T-helper 2 cell (primary cell): Measurements from ENCODE around the gene GLRA2.

Experiments
- DNase-seq, 5 experiments: peaks; one replicate each; pipeline versions ENCODE4 v3.0.0 to v3.0.0-alpha.2; 2012 to 2022

GLRA2 gene

DNA sequence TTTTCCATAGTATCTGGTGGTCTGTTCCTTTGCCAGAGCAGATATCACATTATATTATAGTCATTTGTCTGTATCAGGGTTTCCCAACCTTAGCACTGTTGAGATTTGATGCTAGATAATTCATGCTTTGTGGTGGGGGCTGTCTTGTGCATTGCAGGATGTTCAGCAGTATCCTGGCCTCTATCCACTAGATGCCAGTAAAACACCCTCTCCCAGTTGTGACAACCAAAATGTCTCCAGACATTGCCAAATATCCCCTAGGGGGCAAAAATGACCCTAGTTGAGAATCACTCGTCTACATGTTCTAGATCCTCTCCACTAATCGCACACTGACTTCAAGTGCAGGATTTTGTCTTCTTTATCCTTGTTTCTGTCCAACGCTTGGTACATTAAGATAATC is 182.8 kb downstream of the GLRA2 start:
- no peak for DNase-seq

GRCh38 chrX:14717949-14718348 is 188.6 kb downstream of the GLRA2 start:
- no peak for DNase-seq

- no peak for DNase-seq
These were observed 189.1 kb downstream of the GLRA2 start for GRCh38 chrX:14718403-14718802.

- no peak for DNase-seq
These were observed 199.7 kb downstream of the GLRA2 start for GRCh38 chrX:14729058-14729457.

DNA sequence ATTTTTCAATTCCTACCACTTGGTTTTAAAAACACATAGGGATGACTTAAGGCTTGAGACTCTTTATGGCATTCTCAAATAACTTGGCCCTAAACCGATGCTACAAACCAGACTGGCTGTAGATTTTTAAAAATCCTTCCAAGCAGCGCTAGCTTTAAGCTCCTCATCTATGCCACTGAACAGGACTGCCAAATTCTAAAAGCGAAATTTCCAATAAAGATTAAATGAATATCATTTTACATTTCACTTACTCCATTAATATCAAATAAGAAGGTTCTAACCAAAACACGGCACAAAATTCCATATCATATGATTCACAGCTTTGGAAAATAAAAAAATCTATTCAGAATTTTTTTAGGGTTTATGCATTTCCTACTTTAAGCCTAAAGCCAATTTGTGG is 209.3 kb downstream of the GLRA2 start:
- DNase-seq: no peak

DNA sequence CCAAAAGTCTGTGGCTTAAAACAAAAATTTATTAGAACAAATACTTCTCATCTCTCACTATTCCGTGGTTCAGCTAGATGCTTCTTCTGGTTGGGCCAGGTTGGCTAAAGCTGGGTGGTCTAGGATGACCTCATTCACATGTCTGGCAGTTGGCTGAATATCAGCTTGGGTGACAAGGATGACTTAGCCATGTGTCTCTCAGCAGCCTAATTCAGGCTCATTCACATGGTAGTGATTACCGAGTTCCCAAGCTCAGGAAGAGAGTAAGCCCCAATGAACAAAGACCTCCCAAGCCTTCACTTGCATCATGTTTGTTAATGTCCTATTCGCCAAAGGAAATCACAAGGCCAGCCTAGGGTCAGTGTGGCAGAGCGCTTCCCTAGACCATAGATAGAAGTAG is 224.1 kb downstream of the GLRA2 start:
- DNase-seq: no peak

DNA sequence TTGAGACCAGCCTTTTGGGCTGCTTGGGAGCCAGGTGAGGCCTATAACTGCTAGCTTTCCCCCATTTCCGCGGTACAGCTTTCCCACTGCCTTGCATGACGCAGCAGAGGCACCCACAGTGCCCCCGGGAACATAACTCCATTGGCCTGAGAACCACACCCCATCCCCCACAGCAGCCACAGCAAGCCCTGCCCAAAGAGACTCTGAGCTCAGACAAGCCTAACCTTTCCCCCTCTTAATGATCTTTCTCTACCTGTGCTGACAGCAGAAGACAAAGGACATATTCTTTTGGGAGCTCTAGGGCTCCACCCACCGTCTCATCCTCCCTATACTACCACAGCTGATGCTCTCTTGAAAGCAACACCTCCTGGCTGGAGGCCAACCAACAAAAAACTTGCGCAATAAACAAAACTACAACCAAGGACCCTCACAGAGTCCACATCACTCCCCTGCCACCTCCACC is 228.7 kb downstream of the GLRA2 start:
- DNase-seq: no peak

DNA sequence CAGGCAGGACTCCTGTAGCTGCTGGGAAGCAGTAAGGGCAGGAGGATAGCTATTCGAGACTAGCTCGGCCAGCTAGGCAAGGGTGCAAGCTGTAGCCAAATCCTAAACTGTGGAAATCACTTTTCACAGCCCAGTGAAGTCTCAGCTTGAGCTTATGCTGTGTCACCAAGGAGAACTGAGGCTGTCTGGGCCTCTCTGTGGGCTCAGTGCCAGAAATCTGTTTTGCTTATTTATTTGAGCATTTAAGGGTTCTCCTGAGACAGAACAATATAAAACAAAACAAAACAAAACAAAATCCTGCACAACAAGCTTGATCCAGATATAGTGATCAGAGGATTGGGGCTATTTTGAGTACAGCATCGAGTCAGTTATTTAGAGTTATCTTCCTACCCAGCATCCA is 246.1 kb downstream of the GLRA2 start:
- DNase-seq: no peak

DNA sequence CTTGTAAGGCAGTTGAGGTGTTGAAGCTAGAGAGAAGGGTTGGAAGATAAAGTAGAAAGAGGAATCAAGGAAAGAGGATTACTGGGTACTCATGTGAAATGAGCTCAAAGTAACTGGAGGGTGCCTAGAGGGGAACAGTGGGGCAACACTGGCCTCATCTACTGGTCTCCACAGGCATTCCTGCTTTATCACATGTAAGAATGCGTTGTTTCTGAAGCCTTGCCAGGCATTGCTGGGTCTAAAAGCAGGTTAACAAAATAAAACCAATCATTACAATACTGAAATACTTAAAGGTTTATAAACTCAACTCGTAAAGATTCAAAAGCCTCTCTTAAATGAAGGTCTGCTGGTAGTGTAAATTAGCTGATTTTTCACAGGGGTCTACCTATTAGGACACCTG is 247.6 kb downstream of the GLRA2 start:
- no peak for DNase-seq

DNA sequence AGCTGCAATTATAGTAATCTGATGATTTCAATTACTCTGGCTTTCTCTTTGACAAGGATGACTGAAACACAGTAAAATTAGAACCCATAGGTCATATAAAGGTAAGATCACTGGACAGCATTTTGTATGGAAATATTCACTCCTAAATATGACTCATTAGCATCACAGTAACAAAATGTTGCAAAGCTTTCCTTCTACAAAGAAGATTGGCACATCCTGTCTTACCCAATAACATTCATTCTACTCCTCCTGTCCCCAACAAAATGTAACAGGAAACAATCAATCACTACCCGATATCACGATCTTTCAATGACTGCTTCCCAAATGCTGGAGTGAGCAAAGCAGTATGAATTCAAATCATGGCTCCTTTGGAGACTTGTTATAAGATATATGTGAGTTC is 248.2 kb downstream of the GLRA2 start:
- DNase-seq: no peak

DNA sequence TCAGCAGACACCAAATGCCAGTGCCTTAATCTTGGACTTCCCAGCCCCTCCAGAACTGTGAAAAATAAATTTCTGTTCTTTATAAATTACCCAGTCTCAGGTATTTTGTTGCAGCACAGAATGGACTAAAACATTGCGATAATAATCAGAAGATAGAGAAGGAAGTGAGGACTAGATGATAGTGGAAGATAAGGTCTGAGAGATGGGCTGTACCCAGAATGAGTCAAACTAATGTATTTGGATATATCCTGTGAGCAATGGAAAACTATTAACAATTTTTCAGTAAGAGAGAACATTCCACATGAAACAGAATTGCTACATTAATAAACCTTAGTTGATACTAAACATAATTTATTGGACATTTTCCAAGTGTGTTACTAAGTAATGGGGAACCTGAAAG is 250.2 kb downstream of the GLRA2 start:
- DNase-seq: peak in 1 of 5 experiments; percentile 1
